ENCODE results near the gene POLE4. TPM values are rescaled to one million over a fixed set of nuclear protein-coding genes. Genes with fewer than 3 reads are reported as not detected.

The POLE4 gene
- total RNA-seq, 1 donor from 2014 or later: 15.4 TPM

GRCh38 chr2:74942263-74942662, 16.2 kb upstream of the POLE4 start:
- no peaks in the 10 kb centered on the region for H3K36me3 ChIP-seq (ENCODE audit: control insufficient read depth, insufficient read depth, low read length)
- no peak overlapping the region for H3K4me3 ChIP-seq (ENCODE audit: low read depth, low read length)
- no peaks in the 10 kb centered on the region for H3K27me3 ChIP-seq (ENCODE audit: control insufficient read depth, insufficient read depth, low read length)
- no peak for TF ChIP-seq CTCF (IDR thresholded peaks at IDR 0.05; ENCODE audit: insufficient read depth, low read length, poor library complexity, severe bottlenecking)
- DNase-seq (ENCODE audit: low read depth): no peak

GRCh38 chr2:74944987-74945787, 13.3 kb upstream of the POLE4 start:
- no peak for DNase-seq (ENCODE audit: low read depth)
- Histone ChIP-seq H3K27me3 (ENCODE audit: control insufficient read depth, insufficient read depth, low read length) (no peaks in the 10 kb centered on the region), H3K4me3 (ENCODE audit: low read depth, low read length) (no peak overlapping the region)

GRCh38 chr2:74945788-74946331, 12.6 kb upstream of the POLE4 start:
- no peak for DNase-seq (ENCODE audit: low read depth)
- H3K36me3 ChIP-seq (ENCODE audit: control insufficient read depth, insufficient read depth, low read length): no peaks in the 10 kb centered on the region
- no peak overlapping the region for H3K4me3 ChIP-seq (ENCODE audit: low read depth, low read length)
- TF ChIP-seq CTCF (IDR thresholded peaks at IDR 0.05; ENCODE audit: insufficient read depth, low read length, poor library complexity, severe bottlenecking): no peak
- H3K27me3 ChIP-seq (ENCODE audit: control insufficient read depth, insufficient read depth, low read length): no peaks in the 10 kb centered on the region

More at GRCh38 chr2:74944987-74945787, 13.3 kb upstream of the POLE4 start:
- H3K36me3 ChIP-seq (ENCODE audit: control insufficient read depth, insufficient read depth, low read length): no peaks in the 10 kb centered on the region
- TF ChIP-seq CTCF (IDR thresholded peaks at IDR 0.05; ENCODE audit: insufficient read depth, low read length, poor library complexity, severe bottlenecking): no peak

GRCh38 chr2:74947703-74948102, 10.7 kb upstream of the POLE4 start:
- Histone ChIP-seq H3K36me3 (ENCODE audit: control insufficient read depth, insufficient read depth, low read length) (no peaks in the 10 kb centered on the region), H3K27me3 (ENCODE audit: control insufficient read depth, insufficient read depth, low read length) (no peaks in the 10 kb centered on the region), H3K4me3 (ENCODE audit: low read depth, low read length) (no peak overlapping the region)
- no peak for TF ChIP-seq CTCF (IDR thresholded peaks at IDR 0.05; ENCODE audit: insufficient read depth, low read length, poor library complexity, severe bottlenecking)
- no peak for DNase-seq (ENCODE audit: low read depth)

- no peak for DNase-seq (ENCODE audit: low read depth)
- Histone ChIP-seq H3K36me3 (ENCODE audit: control insufficient read depth, insufficient read depth, low read length) (no peaks in the 10 kb centered on the region), H3K4me3 (ENCODE audit: low read depth, low read length) (no peak overlapping the region), H3K27me3 (ENCODE audit: control insufficient read depth, insufficient read depth, low read length) (no peaks in the 10 kb centered on the region)
- no peak for TF ChIP-seq CTCF (IDR thresholded peaks at IDR 0.05; ENCODE audit: insufficient read depth, low read length, poor library complexity, severe bottlenecking)
Measured at GRCh38 chr2:74948779-74949178, 9.7 kb upstream of the POLE4 start.
